NCI-H2029 (cell line): ENCODE measurements around the gene REN.

Experiments
- DNase-seq: peaks from one replicate; lab custom pipeline; 2025; lab: John Stamatoyannopoulos, UW

REN gene

GRCh38 chr1:204131978-204132377, 34.2 kb downstream of the REN start:
- no peak for DNase-seq

- DNase-seq = no peak
These were observed 34.9 kb downstream of the REN start for GRCh38 chr1:204130981-204131892.

GRCh38 chr1:204130178-204130577, 36.0 kb downstream of the REN start:
- peak; percentile 76 for DNase-seq

DNA sequence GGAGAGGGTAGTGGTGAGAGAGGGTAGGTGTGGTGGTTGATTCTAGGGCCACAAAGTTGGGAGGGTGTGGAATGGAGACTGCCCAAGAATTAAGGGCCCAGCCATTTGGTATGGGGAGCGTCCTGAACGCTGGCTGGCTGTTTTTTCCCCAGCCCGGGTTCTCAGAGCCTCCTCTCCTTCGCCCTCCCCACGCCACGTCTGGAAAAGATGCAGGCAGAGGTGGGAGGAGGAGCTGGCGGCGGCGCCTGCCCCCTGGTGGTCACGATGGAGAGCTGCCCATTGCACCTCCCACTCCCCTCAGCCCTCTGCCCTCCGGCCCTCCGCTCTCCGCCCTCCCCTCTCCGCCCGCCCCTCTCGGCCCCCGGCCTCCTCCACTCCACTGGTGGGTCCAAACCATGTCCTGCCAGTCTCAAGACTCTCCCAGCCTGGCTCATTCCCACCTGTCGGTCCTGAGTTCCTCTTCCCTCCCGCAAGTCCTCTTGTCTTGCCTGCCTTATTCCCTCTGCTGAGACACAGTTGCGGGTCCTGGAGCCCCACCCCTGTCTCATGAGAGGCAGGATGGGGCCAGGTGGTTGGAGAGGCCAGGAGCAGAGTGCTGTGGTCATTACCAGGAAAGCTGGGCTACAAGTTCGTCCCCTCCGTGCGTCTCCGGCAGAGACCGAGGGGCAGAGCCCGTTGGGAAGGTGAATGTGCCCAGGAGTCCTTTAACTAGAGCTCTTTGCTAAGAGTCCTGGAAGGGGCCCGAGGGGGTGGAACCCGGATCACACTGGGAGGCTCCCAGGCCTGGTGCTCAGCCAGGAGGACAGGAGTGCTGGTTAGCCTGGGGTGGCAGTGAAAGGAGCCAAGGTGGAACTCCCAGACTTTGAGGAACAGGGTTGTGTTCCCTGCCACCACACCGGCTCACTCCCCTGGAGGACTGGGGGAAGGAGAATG, 36.9 kb downstream of the REN start:
- DNase-seq = peak; percentile 62

DNA sequence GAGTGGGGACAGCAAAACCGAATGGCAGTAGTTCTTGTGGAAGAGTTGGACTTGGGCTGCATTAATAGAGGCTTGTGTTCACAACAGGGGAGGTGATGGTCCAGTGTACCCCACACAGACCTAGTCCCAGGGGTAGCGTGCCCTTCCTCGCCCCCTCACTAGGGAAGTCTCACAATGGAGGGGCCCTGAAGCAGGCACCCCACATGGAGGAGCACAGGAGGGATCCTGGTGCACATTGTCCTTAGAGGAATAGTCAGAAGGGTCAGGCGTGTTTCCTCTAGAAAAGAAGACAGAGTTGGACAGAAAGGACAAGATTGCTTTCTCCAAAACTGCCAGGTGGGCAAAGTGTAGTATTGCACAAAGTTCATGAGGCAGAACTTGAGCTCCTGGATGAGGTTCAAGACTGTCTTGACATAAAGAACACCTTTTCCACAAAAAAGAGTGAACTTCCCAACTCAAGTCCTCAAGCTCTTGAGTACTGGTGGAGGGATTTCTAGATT, 37.6 kb downstream of the REN start:
- no peak for DNase-seq

- DNase-seq = peak; percentile 74
These were observed 38.4 kb downstream of the REN start for GRCh38 chr1:204127597-204128242.

DNA sequence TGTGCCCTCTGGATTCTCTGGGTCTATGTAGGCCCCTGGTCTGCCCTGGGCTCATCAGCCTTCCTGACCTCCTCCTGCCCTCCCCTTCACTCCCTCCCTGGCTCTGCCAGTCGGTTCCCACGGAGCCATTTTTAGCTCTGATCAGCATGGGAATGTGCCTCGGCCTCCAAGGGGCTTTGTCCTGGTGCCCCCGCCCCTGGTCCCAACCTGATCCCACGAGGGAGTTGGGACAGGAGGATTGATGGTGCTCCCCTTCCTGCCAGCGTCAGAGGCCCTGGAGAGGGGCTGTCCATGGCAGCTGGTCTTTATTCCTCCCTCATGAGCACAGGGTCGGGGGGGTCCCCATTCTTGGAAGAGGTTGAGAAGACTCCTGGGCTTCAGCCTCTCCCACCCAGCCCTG, 39.2 kb downstream of the REN start:
- no peak for DNase-seq

DNA sequence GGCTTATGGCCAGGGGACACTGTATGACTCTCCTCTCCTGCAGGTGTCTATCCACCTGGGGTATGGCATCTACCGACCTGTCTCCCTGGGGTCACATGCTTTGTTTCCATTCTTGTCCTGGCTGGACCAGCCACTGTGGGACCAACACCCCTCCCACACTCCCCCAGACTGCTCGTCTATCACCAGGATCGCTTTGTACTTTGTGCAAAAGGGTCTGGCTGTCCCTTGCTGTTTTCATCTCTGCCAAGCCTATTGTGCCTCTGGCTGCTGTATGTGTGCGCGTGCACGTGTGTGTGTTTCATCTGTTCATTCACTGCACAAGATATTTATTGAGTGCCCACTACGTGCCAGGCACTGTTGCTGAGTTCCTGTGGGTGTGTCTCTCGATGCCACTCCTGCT, 39.8 kb downstream of the REN start:
- no peak for DNase-seq

- DNase-seq = no peak
These were observed 40.3 kb downstream of the REN start for GRCh38 chr1:204125759-204126351.

GRCh38 chr1:204124639-204125038, 41.5 kb downstream of the REN start:
- DNase-seq = no peak

GRCh38 chr1:204123376-204123775, 42.8 kb downstream of the REN start:
- no peak for DNase-seq

- no peak for DNase-seq
These were observed 44.1 kb downstream of the REN start for GRCh38 chr1:204121840-204122555.

DNA sequence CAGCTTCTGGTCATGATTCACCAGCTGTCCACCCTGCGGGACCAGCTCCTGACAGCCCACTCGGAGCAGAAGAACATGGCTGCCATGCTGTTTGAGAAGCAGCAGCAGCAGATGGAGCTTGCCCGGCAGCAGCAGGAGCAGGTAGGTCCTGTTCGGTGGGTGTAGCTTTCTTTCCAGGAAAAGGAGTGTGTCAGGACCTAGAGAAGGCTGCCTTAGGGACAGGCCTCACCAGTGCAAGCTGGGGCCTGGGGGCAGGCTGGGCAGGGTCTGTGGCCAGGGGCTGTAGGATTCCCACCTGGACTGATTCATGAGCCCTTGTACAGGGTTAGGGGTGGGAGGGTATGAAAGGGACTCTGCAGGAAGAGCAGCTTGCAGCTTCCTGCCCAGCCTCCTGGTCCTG, 49.6 kb downstream of the REN start:
- DNase-seq = no peak

DNA sequence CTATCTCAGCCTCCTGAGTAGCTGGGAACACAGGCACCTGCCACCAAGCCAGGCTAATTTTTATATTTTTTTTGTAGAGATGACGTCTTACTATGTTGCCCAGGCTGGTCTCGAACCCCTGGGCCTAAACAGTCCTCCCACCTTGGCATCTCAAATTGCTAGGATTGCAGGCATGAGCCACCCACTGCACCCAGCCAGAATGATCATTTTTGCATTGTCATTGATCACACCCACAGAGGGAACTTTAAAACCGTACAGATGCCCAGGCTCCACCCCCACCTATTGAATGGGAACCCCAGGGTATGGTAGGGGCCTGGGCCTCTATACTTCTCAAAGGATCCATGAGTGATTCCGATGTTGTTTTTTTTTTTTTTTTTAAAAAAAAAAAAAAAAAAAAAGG, 51.0 kb downstream of the REN start:
- DNase-seq = no peak

- DNase-seq = no peak
These were observed 51.5 kb downstream of the REN start for GRCh38 chr1:204114606-204115005.

DNA sequence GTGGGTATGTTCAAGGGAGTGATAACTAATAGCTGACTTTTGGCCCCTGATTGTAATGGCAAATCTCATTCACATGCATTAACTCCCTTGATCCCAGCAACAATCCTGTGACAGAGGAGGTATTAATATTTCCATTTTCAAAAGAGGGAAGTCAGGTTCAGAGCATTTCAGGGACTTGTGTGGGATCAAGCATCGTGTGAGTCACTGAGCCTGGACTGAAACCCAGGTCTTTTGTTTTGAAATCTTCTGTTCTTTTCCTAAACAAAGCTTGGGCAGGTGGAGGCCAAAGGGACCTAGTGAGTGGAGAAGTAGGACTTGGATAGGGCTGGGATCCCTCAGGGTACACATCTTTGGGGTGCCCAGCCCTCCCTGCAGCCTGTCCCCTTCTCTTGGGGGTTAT, 52.2 kb downstream of the REN start:
- no peak for DNase-seq

GRCh38 chr1:204112876-204113730, 53.0 kb downstream of the REN start:
- no peak for DNase-seq

GRCh38 chr1:204110894-204111633, 55.1 kb downstream of the REN start:
- peak; percentile 62 for DNase-seq
